Measurements from ENCODE around the gene KLF11. TPM values are rescaled to one million over a fixed set of nuclear protein-coding genes. Genes with fewer than 3 reads are reported as not detected.
A peak's percentile ranks its signal among the peaks of the same experiment; 100 is the strongest.
"Not testable (repeated sequence)": the region's sequence is repeated elsewhere in the genome, so short reads cannot be mapped to it uniquely, and the experiment has no call there.

Gene KLF11
- total RNA-seq, 4 donors from 2014 or later = 42.5 to 86.1 (median 61.2) TPM

DNA sequence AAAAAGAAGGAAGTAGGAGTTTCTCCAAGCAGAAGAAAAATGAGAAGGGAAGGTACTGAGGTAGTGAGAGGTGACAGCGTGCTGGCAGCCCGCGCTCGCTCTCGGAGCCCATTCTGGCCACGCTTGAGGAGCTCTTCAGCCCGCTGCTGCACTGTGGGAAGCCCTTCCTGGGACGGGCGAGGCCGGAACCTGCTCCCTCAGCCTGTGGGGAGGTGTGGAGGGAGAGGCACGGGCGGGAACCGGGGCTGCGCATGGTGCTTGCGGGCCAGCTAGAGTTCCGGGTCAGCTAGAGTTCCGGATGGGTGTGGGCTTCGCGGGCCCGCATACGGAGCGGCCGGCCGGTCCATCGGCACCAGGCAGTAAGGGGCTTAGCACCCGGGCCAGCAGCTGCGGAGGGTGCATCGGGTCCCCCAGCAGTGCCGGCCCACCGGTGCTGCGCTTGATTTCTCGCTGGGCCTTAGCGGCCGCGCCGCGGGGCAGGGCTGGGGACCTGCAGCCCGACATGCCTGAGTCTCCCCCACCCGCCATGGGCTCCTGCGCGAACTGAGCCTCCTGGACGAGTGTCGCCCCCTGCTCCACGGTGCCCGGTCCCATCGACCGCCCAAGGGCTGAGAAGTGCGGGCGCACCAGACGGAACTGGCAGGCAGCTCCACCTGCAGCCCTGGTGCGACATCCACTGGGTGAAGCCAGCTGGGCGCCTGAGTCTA lies 48.0 kb downstream of the KLF11 start:
- H3K4me3 ChIP-seq (ENCODE audit: low read depth, poor library complexity, severe bottlenecking) = no peak overlapping the region
- TF ChIP-seq POLR2A (IDR thresholded peaks at IDR 0.05) = no peak
- TF ChIP-seq, protein P1, sequence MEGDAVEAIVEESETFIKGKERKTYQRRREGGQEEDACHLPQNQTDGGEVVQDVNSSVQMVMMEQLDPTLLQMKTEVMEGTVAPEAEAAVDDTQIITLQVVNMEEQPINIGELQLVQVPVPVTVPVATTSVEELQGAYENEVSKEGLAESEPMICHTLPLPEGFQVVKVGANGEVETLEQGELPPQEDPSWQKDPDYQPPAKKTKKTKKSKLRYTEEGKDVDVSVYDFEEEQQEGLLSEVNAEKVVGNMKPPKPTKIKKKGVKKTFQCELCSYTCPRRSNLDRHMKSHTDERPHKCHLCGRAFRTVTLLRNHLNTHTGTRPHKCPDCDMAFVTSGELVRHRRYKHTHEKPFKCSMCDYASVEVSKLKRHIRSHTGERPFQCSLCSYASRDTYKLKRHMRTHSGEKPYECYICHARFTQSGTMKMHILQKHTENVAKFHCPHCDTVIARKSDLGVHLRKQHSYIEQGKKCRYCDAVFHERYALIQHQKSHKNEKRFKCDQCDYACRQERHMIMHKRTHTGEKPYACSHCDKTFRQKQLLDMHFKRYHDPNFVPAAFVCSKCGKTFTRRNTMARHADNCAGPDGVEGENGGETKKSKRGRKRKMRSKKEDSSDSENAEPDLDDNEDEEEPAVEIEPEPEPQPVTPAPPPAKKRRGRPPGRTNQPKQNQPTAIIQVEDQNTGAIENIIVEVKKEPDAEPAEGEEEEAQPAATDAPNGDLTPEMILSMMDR (IDR thresholded peaks at IDR 0.05) = no peak
- intact Hi-C loops (cut with DNase I; ENCODE audit: low total_unique reads) = no loop called here
- no peak for DNase-seq (ENCODE audit: low spot score in 2 of 2)
- 35 to 52% methylated on average over 19 to 37 of the region's 52 CpGs for WGBS, 2 donors

DNA sequence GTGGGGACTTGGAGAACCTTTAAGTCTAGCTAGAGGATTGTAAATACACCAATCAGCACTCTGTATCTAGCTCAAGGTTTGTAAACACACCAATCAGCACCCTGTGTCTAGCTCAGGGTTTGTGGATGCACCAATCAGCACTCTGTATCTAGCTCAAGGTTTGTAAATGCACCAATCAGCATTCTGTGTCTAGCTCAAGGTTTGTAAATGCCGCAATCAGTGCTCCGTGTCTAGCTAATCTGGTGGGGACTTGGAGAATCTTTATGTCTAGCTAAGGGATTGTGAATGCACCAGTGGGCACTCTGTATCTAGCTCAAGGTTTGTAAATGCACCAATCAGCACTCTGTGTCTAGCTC lies 48.5 kb downstream of the KLF11 start:
- H3K4me3 ChIP-seq (ENCODE audit: low read depth, poor library complexity, severe bottlenecking); intact Hi-C loops (cut with DNase I; ENCODE audit: low total_unique reads); DNase-seq (ENCODE audit: low spot score in 2 of 2): not testable (repeated sequence)
- 90 to 96% methylated on average over 2 of the region's 2 CpGs for WGBS, 2 donors

DNA sequence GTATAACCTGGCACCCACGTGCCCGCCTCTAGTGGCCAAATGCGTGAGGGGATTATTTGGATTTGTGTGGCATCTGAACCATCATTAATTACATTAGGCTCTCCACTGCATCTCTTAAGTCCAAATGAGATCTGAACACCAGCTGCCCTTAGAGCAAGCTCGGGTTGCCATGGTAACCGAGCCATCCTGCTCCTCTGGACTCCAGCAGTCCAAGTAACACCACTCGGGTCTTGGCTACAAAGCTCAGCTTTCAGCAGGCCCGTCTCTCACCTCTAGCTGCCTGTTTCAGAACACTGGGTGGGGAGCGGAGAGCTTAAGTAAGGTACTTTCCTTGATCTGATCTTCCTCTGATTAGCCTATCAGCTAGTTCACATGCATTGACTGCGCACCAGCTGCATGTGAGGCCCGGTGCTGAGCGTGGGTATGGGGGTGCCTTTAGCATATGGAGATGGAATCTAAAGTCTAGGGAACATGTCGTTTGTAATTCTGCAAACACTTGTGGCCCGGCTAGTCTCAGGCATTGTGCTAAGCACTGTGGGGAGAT lies 51.0 kb downstream of the KLF11 start:
- H3K4me3 ChIP-seq (ENCODE audit: low read depth, poor library complexity, severe bottlenecking) = no peak overlapping the region
- 63 to 73% methylated on average over 13 of the region's 13 CpGs for WGBS, 2 donors
- no peak for TF ChIP-seq POLR2A (IDR thresholded peaks at IDR 0.05)
- TF ChIP-seq, protein P1 (IDR thresholded peaks at IDR 0.05) = no peak
- DNase-seq (ENCODE audit: low spot score in 2 of 2) = no peak
- intact Hi-C loops (cut with DNase I; ENCODE audit: low total_unique reads) = no loop called here

DNA sequence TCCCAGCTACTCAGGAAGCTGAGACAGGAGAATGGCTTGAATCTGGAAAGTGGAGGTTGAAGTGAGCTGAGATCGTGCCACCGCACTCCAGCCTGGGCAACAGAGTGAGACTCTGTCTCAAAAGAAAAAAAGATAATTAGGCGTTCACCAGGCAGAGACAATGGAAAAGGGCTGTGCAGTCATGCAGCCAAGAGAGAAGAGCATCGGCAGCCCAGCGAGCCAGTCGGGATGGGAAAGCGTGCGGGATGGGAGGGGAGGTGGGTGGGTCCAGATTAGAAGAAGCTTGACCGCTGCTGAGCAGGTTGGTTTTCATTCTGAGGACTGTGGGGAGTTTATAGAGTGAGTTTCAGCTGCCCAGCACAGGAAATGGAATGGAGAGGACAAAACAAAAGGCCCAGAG lies 51.8 kb downstream of the KLF11 start:
- WGBS, 2 donors = 75 to 84% methylated on average over 9 of the region's 9 CpGs

DNA sequence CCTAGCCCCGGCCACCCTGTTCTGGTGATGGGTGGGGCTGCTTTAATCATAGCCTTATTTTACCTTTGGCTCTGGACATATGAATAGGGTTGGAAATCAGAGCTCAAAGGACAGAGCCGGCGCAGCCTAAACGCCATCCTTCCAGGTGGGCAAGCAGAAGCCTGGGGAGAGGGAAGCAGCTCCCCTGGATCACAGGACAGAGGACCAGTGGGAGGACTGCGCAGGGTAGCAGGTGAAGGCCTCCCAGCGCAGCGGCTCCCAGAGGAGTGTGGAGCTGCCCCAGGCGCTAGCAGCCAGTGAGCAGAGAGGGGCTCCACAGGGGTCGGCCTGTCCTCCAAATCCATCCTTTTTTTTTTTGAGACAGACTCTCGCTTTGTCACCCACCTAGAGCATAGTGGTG lies 53.3 kb downstream of the KLF11 start:
- no peak for TF ChIP-seq POLR2A (IDR thresholded peaks at IDR 0.05)
- TF ChIP-seq, protein P1 (IDR thresholded peaks at IDR 0.05) = no peak
- intact Hi-C loops (cut with DNase I; ENCODE audit: low total_unique reads) = no loop called here
- WGBS, 2 donors = 91 to 93% methylated on average over 10 of the region's 10 CpGs
- H3K4me3 ChIP-seq (ENCODE audit: low read depth, poor library complexity, severe bottlenecking) = no peak overlapping the region
- DNase-seq (ENCODE audit: low spot score in 2 of 2) = no peak

More for the DNA sequence above, 51.8 kb downstream of the KLF11 start:
- no peak for DNase-seq (ENCODE audit: low spot score in 2 of 2)
- TF ChIP-seq POLR2A (IDR thresholded peaks at IDR 0.05) = no peak
- TF ChIP-seq, protein P1 (IDR thresholded peaks at IDR 0.05) = no peak
- no peak overlapping the region for H3K4me3 ChIP-seq (ENCODE audit: low read depth, poor library complexity, severe bottlenecking)
- intact Hi-C loops (cut with DNase I; ENCODE audit: low total_unique reads) = no loop called here

DNA sequence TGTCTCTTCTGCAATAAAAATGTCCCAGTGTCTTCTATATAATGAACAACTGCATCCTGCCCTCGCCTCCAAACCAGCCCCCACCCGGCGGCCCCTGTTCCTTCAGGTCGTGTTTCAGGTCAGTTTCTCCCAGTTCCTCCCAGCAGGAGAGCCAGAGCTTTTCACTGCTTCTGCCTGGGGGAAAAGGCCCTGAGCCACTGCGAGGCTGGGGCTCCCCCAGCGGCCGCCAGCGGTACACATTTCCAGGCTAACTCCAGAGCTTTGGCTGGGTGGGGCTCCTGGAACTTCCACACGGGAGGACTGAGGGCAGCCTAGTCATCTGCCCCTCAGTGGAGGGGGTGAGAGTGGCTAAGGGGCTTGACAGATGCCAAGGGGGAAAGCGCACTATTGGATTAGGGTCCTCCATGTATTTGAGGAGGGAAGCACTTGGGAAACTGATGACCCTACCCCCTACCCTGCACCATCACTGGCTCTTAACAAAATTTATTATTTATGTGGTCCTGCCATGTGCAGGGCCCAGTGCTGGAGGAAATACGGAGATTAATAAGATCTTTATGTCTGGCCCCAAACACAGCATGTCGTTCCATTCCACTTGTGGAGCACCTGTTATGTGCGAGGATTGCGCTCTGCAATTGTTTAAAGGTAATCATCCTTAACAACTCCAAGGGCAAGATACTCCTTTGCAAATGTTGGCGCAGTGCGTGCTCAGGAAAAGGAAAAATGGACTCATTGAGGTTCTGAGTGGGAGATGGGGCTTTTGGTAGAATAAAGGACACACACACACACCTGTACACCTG lies 54.2 kb downstream of the KLF11 start:
- TF ChIP-seq, protein P1 (IDR thresholded peaks at IDR 0.05) = peak in 1 of 3 donors; percentile 34
- no peak for TF ChIP-seq POLR2A (IDR thresholded peaks at IDR 0.05)
- H3K4me3 ChIP-seq (ENCODE audit: low read depth, poor library complexity, severe bottlenecking) = no peak overlapping the region
- intact Hi-C loops (cut with DNase I; ENCODE audit: low total_unique reads) = no loop called here
- WGBS, 2 donors = 38 to 43% methylated on average over 16 of the region's 16 CpGs
- DNase-seq (ENCODE audit: low spot score in 2 of 2) = peak in 1 of 2 donors; percentile 91

Data from lower leg skin (tissue), 4 donors.